LNCAP (cell line): Measurements from ENCODE around the gene HSD17B8.

Experiments
- TF ChIP-seq, protein P1 (sequence below): fragments of 450-650 bp; IDR thresholded peaks from 2 replicates; pipeline ENCODE4 v1.5.1; 2017; ENCODE audit warnings: mild to moderate bottlenecking

Gene HSD17B8

GRCh38 chr6:33164176-33164575 is 40.3 kb upstream of the HSD17B8 start:
- TF ChIP-seq, protein P1, sequence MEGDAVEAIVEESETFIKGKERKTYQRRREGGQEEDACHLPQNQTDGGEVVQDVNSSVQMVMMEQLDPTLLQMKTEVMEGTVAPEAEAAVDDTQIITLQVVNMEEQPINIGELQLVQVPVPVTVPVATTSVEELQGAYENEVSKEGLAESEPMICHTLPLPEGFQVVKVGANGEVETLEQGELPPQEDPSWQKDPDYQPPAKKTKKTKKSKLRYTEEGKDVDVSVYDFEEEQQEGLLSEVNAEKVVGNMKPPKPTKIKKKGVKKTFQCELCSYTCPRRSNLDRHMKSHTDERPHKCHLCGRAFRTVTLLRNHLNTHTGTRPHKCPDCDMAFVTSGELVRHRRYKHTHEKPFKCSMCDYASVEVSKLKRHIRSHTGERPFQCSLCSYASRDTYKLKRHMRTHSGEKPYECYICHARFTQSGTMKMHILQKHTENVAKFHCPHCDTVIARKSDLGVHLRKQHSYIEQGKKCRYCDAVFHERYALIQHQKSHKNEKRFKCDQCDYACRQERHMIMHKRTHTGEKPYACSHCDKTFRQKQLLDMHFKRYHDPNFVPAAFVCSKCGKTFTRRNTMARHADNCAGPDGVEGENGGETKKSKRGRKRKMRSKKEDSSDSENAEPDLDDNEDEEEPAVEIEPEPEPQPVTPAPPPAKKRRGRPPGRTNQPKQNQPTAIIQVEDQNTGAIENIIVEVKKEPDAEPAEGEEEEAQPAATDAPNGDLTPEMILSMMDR = no peak

GRCh38 chr6:33164665-33165373 is 39.6 kb upstream of the HSD17B8 start:
- TF ChIP-seq, protein P1 = no peak

DNA sequence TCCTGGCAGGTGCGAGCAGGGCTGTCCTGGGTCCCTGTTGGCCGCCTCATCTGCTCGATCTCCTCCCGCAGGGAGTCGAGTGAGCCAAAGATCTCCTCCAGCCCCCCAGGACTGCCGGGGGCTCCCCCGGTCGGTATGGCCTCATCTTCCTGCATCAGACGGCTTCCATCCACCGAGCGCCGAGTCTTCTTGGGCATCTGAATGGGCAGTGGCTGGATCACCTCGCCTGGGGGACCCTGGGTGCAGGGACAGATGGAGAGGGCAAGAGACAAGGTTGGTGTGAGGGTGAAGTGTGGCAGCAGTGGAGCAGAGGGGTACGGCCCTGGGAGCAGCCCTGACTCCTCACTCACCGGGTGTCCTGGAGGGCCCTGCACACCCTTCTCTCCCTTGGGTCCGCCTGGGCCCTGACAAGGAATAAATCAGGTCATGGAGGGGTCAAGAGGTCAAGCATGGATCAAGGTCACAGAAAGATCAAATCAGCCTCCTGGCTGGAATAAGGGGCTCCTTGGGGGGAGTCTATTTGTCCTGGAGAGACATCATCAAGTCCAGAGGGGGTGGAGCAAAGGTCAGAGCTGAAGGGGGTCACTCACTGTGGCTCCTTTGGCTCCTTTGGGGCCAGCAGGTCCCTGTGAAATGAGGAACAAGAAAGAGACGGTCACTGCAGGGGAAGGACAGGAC is 38.7 kb upstream of the HSD17B8 start:
- TF ChIP-seq, protein P1 = no peak

DNA sequence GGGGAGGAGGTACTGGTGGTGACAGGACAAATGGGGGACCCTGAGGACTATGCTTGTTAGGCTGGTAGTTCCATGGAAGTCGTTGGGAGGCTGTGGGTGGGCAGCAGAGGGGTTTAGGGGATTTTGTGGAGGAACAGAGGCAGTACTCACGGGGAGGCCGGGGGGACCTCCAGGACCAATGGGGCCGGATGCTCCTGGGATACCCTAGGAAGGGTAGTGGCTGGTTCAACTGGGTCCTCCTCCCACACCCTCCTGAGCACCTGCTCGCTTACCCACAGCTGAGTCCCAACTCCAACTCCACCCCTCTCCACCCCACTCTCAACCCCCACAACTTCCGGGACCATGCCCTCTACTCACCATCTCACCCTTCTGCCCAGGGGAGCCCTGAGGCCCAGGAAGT is 38.1 kb upstream of the HSD17B8 start:
- TF ChIP-seq, protein P1 = no peak

DNA sequence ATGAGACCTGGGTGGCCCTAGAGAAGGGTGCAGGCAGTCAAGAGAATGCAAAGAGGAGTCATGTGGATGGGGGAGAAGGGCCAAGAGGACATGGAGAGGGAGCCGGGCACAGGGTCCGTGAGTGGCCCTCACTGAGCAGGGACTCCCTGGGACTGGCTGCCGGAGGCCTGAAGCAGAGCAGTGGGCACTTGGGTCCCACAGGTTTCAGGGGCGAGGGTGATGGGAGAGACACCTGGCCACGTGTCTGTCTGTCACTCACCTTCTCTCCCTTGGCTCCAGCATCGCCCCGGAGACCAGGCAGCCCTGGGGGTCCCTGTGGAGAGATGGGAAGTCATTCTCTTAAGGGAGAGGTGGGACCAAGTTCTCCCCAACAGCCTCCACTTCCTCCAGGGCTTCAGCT is 37.6 kb upstream of the HSD17B8 start:
- TF ChIP-seq, protein P1 = no peak

- TF ChIP-seq, protein P1 = no peak
These were observed 36.8 kb upstream of the HSD17B8 start for GRCh38 chr6:33167374-33168283.

DNA sequence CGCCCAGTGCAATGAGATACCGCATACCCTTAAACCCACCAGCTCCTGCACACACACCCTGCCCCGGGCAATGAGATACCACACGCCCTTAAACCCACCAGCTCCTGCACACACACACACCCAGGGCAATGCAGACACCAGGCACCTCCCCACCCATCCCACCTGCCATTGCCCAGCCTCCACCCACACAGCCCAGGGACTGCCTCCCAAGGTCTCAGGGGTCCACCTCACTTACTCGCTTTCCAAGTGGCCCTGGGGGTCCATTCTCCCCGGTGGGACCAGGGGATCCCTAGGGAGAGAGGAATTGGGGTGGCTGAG is 36.2 kb upstream of the HSD17B8 start:
- TF ChIP-seq, protein P1 = no peak
